HFFc6 (cell line): Measurements from ENCODE around the gene VSIR. TPM values are rescaled to one million over a fixed set of nuclear protein-coding genes. Genes with fewer than 3 reads are reported as not detected.

ENCODE experiments used
- DNase-seq: peaks from one replicate; pipeline ENCODE4 v3.0.0-alpha.2; 2018
- H3K27ac Mint-ChIP-seq: 2 replicates; pipeline ENCODE4 v1.8.0; 2020; ENCODE audit warnings: mild to moderate bottlenecking, mixed read lengths
- H3K27me3 Mint-ChIP-seq: 2 replicates; pipeline ENCODE4 v1.8.0; 2021; ENCODE audit warnings: mild to moderate bottlenecking, moderate library complexity, mixed read lengths; ENCODE audit not compliant: insufficient read depth
- H3K36me3 Mint-ChIP-seq: 2 replicates; pipeline ENCODE4 v1.8.0; 2021; ENCODE audit warnings: low read depth, mixed read lengths
- H3K4me1 Mint-ChIP-seq: 2 replicates; pipeline ENCODE4 v1.8.0; 2020; ENCODE audit warnings: low read depth, mixed read lengths
- H3K4me3 Mint-ChIP-seq: 2 replicates; pipeline ENCODE4 v1.8.0; 2020; ENCODE audit warnings: mild to moderate bottlenecking, moderate library complexity, mixed read lengths
- H3K9me3 Mint-ChIP-seq: 2 replicates; pipeline ENCODE4 v1.8.0; 2020; ENCODE audit warnings: mild to moderate bottlenecking, mixed read lengths
- CTCF ChIP-seq: fragments of 200-600 bp; sonication (generic); IDR thresholded peaks from 2 replicates; pipeline ENCODE4 v1.5.0; 2021; ENCODE audit warnings: antibody characterized with exemption, mild to moderate bottlenecking
- total RNA-seq, 6 experiments: library from RNA; stranded (reverse); fragmentation: NEBNext Ultra II Directional; extraction: Animal tissue kit (Norgen Biotek cat#: 25700); gene quantifications; 2 replicates in 1 of 6; 3 replicates in 5 of 6; pipeline ENCODE4 v1.2.3, GENCODE V29; 2021

Gene VSIR
- total RNA-seq, 6 experiments from 2014 or later: 24.3 to 36.2 (median 29.0) TPM

- no peak for TF ChIP-seq CTCF
- no peak overlapping the region for H3K27ac Mint-ChIP-seq
- H3K4me3 Mint-ChIP-seq: no peak overlapping the region
- DNase-seq: no peak
- H3K4me1 Mint-ChIP-seq: no peaks in the 10 kb centered on the region
- H3K36me3 Mint-ChIP-seq: peaks cover 7% of the 10 kb centered on the region
- H3K27me3 Mint-ChIP-seq: peaks cover 5% of the 10 kb centered on the region; the same call in 1 of the 2 replicates
- no peaks in the 10 kb centered on the region for H3K9me3 Mint-ChIP-seq
Observed at GRCh38 chr10:71815515-71816130, 42.3 kb upstream of the VSIR start.

- Mint-ChIP-seq H3K9me3 (no peaks in the 10 kb centered on the region), H3K36me3 (peaks cover 7% of the 10 kb centered on the region; the same call in 1 of the 2 replicates), H3K4me1 (no peaks in the 10 kb centered on the region), H3K4me3 (no peak overlapping the region), H3K27me3 (peaks cover 6% of the 10 kb centered on the region; the same call in 1 of the 2 replicates), H3K27ac (no peak overlapping the region)
- no peak for DNase-seq
- TF ChIP-seq CTCF: no peak; the same call in 1 of the 2 replicates
Observed at GRCh38 chr10:71814922-71815411, 41.6 kb upstream of the VSIR start.

- H3K4me3 Mint-ChIP-seq: no peak overlapping the region
- TF ChIP-seq CTCF: no peak
- peaks cover 17% of the 10 kb centered on the region for H3K27me3 Mint-ChIP-seq
- no peaks in the 10 kb centered on the region for H3K4me1 Mint-ChIP-seq
- H3K9me3 Mint-ChIP-seq: no peaks in the 10 kb centered on the region
- DNase-seq: no peak
- no peak overlapping the region for H3K27ac Mint-ChIP-seq
- peaks cover 2% of the 10 kb centered on the region; the same call in 1 of the 2 replicates for H3K36me3 Mint-ChIP-seq
Observed at GRCh38 chr10:71812913-71813590, 39.7 kb upstream of the VSIR start.

GRCh38 chr10:71812016-71812912 lies 38.9 kb upstream of the VSIR start:
- DNase-seq: peak; percentile 4
- Mint-ChIP-seq H3K4me3 (no peak overlapping the region), H3K27me3 (peaks cover 17% of the 10 kb centered on the region), H3K36me3 (no peaks in the 10 kb centered on the region), H3K9me3 (no peaks in the 10 kb centered on the region), H3K27ac (no peak overlapping the region), H3K4me1 (no peaks in the 10 kb centered on the region)
- peak; percentile 86 for TF ChIP-seq CTCF

GRCh38 chr10:71811351-71811750 lies 38.0 kb upstream of the VSIR start:
- Mint-ChIP-seq H3K4me1 (no peaks in the 10 kb centered on the region), H3K4me3 (no peak overlapping the region), H3K27ac (no peak overlapping the region), H3K27me3 (peaks cover 22% of the 10 kb centered on the region), H3K9me3 (no peaks in the 10 kb centered on the region), H3K36me3 (no peaks in the 10 kb centered on the region)
- TF ChIP-seq CTCF: no peak
- no peak for DNase-seq
